HG03575 (cell line): ENCODE measurements around the gene SNX30.
"Not testable (repeated sequence)": the region's sequence is repeated elsewhere in the genome, so short reads cannot be mapped to it uniquely, and the experiment has no call there.

Experiments
- ATAC-seq: cut with Tn5 transposase; IDR thresholded peaks from one replicate; pipeline ENCODE4 v1.9.1; 2021; ENCODE audit not compliant: unreplicated experiment, insufficient number of reproducible peaks, low FRiP score; ENCODE audit errors: extremely low read depth

SNX30 gene, protein sequence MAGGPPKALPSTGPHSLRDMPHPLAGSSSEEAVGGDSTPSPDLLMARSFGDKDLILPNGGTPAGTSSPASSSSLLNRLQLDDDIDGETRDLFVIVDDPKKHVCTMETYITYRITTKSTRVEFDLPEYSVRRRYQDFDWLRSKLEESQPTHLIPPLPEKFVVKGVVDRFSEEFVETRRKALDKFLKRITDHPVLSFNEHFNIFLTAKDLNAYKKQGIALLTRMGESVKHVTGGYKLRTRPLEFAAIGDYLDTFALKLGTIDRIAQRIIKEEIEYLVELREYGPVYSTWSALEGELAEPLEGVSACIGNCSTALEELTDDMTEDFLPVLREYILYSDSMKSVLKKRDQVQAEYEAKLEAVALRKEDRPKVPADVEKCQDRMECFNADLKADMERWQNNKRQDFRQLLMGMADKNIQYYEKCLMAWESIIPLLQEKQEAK

DNA sequence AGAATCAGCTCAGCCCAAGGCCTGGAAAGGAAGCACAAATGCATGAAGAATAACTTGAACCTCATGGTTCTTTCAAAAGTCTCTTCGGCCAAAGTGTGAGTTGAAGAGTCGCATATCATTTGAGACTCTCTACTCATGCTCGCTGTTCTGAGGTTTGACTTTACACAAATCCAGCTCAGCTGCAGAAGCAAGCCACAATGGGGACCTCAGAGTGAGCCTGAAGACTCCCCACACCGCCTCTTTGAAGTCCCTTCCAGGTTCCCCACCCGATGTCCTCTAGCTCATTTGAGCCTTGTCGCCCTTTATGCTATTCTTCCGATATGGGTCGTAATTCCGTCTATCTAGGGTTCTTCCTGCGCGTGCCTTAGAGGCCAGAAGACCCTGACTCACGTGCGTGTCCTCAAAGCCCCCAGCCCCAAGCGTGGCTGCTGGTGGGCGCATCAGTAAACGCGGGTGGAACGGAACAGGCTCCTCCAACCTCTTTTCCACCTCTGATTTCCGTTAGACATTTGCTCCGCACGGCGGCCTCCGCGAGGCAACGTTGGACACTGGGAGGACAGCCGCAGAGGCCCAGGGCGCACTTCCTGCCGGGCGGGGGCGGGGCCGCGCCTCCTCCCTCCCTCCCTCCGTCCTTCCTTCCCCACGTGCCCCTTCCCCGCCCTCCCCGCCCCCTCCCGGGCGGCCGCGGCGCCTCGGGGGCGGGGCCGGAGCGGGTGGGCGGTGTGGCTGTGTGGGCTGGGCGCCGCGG lies at the start of gene SNX30:
SNX30 (plus strand) TSS at position 745 of the 748 bp plus-strand sequence. CDS start 242 bp downstream, outside the sequence.
- ATAC-seq = no peak

DNA sequence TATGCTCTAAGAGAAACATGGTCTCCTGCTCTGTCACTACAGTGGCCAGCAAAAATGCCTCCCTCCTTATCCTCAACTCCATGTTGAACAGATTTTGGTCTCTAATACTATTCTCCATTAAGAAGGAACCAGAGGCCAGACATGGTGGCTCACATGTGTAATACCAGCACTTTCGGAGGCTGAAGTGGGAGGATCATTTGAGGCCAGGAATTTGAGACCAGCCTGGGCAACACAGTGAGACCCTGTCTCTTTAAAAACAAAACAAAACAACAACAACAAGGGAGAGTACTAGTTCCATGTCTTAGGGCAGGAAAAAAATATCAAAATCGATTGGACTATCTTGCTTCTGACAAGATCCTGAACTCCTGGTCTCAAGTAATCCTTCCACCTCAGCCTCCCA lies 47.3 kb upstream of the SNX30 start:
- no peak for ATAC-seq

DNA sequence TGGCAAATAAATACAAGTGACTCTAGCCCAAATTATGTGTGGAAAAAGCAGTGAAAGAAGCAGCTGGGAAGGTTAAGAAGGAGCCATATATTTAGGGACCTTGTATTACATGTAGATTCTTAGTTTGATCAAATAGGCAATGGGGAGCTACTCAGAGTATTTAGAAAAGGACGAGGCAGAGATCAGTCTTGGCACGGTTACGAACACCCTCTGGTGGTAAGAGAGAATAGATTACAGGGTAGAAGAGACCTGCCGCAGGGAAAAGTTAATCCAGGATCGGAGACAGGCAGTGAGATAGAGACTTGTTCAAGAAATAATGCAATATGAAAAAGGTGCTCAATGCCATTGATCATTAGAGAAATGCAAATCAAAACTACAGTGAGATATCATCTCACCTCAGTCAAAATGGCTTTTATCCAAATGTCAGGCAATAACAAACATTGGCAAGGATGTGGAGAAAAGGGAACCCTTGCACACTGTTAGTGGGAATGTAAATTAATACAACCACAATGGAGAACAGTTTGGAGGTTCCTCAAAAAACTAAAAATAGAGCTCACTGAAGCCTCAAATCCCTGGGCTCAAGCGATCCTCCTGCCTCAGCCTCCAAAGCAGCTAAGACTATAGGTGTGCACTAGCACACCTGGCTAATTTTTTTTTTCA lies 44.7 kb upstream of the SNX30 start:
- no peak for ATAC-seq

DNA sequence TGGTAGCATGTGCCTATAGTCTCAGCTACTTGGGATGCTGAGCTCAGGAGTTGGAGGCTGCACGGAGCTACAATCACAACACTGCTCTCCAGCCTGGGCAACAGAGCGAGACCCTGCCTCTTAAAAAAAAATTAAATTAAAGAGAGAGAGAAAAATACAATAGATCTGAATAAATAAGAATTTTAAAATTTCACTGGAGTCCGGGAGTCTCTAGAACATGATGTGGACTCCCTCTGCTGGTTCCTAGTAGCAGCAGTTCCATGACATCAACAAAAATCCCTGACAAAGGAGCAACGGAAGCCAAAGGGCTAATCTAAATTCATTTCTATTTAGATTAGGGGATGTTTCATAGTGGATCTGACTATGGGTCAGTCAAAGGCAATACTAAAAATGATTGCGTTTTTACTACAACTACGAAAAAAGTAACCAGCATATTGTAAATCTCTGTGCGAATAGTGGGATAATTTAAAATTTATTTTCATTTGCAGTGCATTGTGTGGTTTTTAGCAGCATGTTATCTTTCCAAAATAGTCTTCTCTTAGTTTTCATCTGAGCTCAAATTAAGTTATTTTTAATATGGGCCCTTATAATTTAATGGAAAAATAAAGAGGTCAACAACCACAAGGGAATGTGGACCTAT lies 39.4 kb upstream of the SNX30 start:
- no peak for ATAC-seq

- ATAC-seq = no peak
These were observed 37.9 kb upstream of the SNX30 start for GRCh38 chr9:112712678-112713077.

- ATAC-seq = peak; percentile 43
These were observed 32.8 kb upstream of the SNX30 start, which contains the start of gene INIP for GRCh38 chr9:112717661-112718331. Gene INIP, minus strand, starts transcription at chr9:112718117. Its CDS starts 1,632 bp downstream, at chr9:112716485.

DNA sequence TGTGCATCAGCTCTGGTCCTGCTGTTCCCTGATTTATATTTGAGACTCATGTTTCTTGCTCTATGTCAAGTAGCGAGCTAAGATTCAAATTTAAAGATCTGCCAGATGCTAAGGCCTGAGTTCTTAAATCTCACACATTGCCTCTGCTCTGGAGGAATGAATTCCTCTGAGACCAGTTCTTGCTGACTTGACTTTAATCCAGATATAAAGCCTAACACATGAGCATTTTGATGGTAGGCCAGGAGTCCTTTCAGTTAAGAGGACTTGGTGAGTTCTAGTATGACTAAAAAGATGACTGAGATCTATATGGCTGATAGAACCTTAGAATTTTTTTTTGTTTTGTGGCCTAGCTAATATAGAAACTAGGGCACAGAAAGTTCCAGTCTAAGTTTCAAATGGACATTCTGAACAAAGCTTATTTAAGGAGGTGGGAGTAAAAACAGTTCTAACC lies 31.3 kb upstream of the SNX30 start:
- no peak for ATAC-seq

GRCh38 chr9:112719696-112720095 lies 30.9 kb upstream of the SNX30 start:
- no peak for ATAC-seq

DNA sequence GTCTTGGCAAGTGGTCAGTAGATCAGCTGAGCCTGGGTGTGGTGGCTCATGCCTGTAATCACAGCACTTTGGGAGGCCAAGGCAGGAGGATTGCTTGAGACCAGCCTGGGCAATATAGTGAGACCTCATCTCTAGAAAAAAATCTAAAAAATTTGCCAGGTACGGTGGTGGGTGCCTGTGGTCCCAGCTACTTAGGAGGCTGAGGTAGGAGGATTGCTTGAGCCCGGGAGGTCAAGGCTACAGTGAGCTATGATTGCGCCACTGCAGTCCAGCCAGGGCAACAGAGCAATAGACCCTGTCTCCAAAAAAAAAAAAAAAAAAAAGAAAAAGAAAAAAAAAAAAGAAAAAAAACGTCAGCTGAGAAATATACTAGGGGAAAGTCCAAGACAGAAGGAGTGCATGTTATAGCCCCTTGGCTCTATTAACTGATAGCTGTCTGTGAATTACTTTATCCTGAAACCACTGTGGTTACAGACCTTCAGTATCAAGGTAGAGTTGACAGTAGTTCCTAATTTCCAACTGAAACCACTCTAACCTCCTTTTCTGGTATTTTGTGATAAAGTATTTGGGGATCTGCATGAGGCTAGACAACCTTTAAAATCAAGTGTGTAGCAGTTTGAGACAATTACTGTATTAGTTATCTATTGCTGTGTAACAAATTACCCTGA lies 30.3 kb upstream of the SNX30 start:
- ATAC-seq = no peak

DNA sequence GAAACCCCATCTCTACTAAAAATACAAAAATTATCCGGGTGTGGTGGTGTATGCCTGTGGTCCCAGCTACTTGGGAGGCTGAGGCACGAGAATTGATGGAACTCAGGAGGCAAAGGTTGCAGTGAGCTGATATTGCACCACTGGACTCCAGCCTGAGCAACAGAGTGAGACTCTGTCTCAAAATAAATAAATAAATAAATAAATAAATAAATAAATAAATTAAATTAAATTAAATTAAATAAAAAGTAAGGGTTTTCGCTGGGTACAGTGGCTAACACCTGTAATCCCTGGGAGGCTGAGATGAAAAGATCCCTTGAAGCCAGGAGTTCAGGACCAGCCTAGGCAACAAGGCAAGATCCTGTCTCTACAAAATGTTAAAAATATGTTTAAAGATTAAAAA lies 27.8 kb upstream of the SNX30 start:
- not testable (repeated sequence) for ATAC-seq

GRCh38 chr9:112725961-112726360 lies 24.6 kb upstream of the SNX30 start:
- ATAC-seq = no peak

GRCh38 chr9:112726428-112726827 lies 24.1 kb upstream of the SNX30 start:
- ATAC-seq = no peak

GRCh38 chr9:112728401-112728800 lies 22.2 kb upstream of the SNX30 start:
- ATAC-seq = no peak

DNA sequence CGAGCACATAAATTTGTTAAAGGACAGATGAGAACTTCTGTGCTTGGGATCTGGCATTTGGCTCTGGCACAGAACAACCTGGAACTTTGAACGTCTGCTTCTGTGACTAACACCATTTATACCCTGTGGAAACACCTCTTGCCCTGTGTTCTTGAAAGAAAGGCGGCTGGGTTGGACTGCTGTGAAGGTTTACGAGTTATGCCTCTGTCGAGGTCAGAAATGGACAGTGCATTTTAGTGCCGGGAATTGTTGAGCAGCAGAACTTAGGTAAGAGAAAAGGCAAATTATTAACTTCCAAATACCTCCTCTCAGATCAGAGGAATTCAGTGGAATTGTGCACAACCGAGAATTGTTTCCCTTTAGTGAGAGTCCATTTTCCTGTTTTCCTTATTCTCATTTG lies 18.6 kb upstream of the SNX30 start:
- ATAC-seq = no peak

GRCh38 chr9:112734892-112735291 lies 15.7 kb upstream of the SNX30 start:
- ATAC-seq = no peak

DNA sequence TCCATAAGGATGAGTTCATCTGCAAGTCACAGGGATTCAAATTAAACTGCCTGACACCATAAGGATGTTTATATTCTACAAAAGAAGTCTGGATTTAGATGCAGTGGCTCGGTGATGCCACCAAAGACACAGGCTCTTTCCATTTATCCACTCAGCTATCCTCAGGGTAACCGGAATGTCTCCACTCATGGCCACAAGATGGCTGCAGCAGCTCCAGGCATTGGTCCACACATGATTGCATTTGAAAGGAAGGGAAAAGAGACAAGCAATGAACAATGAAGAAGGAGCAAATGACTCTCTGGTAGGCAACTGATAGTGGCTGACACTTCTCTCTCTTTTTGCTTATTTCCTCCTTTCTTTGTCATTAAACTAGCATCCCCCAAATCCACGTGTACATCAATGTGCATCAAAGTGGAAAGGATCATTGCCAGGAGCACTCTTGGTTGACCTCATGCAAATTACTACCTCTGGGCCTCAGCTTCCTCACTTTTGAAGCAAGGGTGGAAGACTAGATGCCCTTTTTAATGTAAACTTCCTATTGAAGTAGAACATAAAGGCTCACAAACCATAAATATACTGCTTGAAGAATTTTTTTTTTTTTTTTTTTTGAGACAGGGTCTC lies 7.2 kb upstream of the SNX30 start:
- ATAC-seq = no peak

GRCh38 chr9:112744177-112744576 lies 6.4 kb upstream of the SNX30 start:
- no peak for ATAC-seq

GRCh38 chr9:112747094-112747493 lies 3.5 kb upstream of the SNX30 start:
- ATAC-seq = no peak
